Suprapubic skin (tissue), 4 donors: ENCODE measurements around the gene GABRR3. TPM values are rescaled to one million over a fixed set of nuclear protein-coding genes. Genes with fewer than 3 reads are reported as not detected.

ENCODE experiments used
- DNase-seq, 2 donors: peaks; one replicate each; pipeline ENCODE4 v3.0.0-alpha.2; 2019; ENCODE audit warnings: low spot score in 2 of 2
- H3K27ac ChIP-seq: fragments of 200-600 bp; sonication (generic); one replicate; pipeline ENCODE4 v1.5.1; 2019
- H3K27me3 ChIP-seq: fragments of 200-600 bp; sonication (generic); one replicate; pipeline ENCODE4 v1.5.1; 2019
- H3K36me3 ChIP-seq: fragments of 200-600 bp; sonication (generic); one replicate; pipeline ENCODE4 v1.5.1; 2019
- H3K4me1 ChIP-seq: fragments of 200-600 bp; sonication (generic); one replicate; pipeline ENCODE4 v1.5.1; 2019
- H3K4me3 ChIP-seq: fragments of 200-600 bp; sonication (generic); one replicate; pipeline ENCODE4 v1.5.1; 2019; ENCODE audit warnings: mild to moderate bottlenecking
- H3K9me3 ChIP-seq: fragments of 200-600 bp; sonication (generic); one replicate; pipeline ENCODE4 v1.5.1; 2019
- EP300 ChIP-seq: sonication (generic); formaldehyde crosslinking; IDR thresholded peaks from one replicate; pipeline ENCODE4 v1.6.1; 2017; ENCODE audit warnings: antibody characterized with exemption
- POLR2A ChIP-seq, 2 donors: fragments of 450-650 bp; IDR thresholded peaks; one replicate each; pipeline ENCODE4 v1.6.1; 2017; ENCODE audit warnings: antibody characterized with exemption in 2 of 2, mild to moderate bottlenecking in 2 of 2, moderate library complexity in 2 of 2
- POLR2AphosphoS5 ChIP-seq, 3 donors: sonication (generic); formaldehyde crosslinking; IDR thresholded peaks; one replicate each; pipeline ENCODE4 v1.6.1; 2017; ENCODE audit warnings: antibody characterized with exemption in 3 of 3
- whole genome bisulfite sequencing: methylation state at CpG from one replicate; pipeline ENCODE4 v1.1.5; 2018; 5-methylcytosine and 5-hydroxymethylcytosine counted together
- total RNA-seq, 4 donors: library from RNA; depleted of rRNA; stranded (reverse); fragments of >200 nt; gene quantifications; one replicate each; pipeline ENCODE4 v1.1.0, GENCODE V29; 2016
- TF ChIP-seq, protein P1 (sequence below), 2 donors: fragments of 200-600 bp in 1 of 2; fragments of 450-650 bp in 1 of 2; sonication (generic) in 1 of 2; IDR thresholded peaks; one replicate each; pipeline ENCODE4 v1.5.1; 2016 to 2019; ENCODE audit warnings: antibody characterized with exemption in 2 of 2, mild to moderate bottlenecking in 1 of 2, moderate library complexity in 1 of 2

GABRR3 gene
- total RNA-seq, 4 donors from 2014 or later: not detected

DNA sequence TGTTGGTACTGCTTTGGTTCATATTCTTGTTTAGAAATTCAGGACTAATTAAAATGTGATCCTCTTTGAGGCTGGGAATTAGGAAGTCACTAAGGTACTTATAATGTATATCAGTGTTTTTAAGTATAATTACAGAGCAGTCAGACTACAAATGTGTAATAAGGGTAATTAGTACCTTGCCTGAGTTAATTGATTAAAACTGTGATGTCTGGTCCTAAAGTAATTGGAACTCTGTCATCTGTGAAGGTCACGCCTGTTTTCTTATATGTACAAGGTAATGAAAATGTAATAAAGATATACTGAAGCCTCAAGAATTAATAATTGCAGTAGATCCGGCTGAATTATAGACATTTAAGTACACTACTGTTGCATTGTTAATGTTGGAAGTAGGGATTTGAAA is 95.7 kb downstream of the GABRR3 start:
- H3K27me3 ChIP-seq: no peaks in the 10 kb centered on the region
- H3K9me3 ChIP-seq: no peaks in the 10 kb centered on the region
- DNase-seq: no peak
- H3K36me3 ChIP-seq: peaks cover 65% of the 10 kb centered on the region
- H3K4me1 ChIP-seq: no peaks in the 10 kb centered on the region
- H3K27ac ChIP-seq: no peak overlapping the region
- WGBS: 93% methylated on average over 2 of the region's 2 CpGs
- no peak for TF ChIP-seq EP300
- TF ChIP-seq POLR2AphosphoS5 (IDR thresholded peaks at IDR 0.05): no peak
- TF ChIP-seq POLR2A (IDR thresholded peaks at IDR 0.05): no peak
- TF ChIP-seq, protein P1, sequence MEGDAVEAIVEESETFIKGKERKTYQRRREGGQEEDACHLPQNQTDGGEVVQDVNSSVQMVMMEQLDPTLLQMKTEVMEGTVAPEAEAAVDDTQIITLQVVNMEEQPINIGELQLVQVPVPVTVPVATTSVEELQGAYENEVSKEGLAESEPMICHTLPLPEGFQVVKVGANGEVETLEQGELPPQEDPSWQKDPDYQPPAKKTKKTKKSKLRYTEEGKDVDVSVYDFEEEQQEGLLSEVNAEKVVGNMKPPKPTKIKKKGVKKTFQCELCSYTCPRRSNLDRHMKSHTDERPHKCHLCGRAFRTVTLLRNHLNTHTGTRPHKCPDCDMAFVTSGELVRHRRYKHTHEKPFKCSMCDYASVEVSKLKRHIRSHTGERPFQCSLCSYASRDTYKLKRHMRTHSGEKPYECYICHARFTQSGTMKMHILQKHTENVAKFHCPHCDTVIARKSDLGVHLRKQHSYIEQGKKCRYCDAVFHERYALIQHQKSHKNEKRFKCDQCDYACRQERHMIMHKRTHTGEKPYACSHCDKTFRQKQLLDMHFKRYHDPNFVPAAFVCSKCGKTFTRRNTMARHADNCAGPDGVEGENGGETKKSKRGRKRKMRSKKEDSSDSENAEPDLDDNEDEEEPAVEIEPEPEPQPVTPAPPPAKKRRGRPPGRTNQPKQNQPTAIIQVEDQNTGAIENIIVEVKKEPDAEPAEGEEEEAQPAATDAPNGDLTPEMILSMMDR (IDR thresholded peaks at IDR 0.05): no peak
- no peak overlapping the region for H3K4me3 ChIP-seq

DNA sequence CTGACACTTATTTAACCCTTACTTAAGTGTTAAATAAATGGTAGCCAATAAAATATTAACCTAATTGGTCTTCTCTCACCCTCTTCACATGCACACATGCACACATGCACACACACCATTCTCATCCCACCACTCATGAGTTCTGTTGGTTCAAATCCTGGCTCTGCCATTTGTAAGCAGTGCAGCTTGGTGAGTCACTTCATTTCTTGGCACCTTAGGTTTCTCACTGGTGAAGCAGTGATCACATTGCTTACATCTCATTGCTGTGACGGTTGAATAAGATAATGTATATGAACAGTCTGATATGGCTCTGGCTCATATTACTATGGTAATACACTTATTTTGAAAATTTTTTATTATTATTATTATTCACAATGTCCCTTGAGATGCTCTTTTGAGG is 96.7 kb downstream of the GABRR3 start:
- Histone ChIP-seq H3K9me3 (no peaks in the 10 kb centered on the region), H3K4me1 (no peaks in the 10 kb centered on the region), H3K27me3 (no peaks in the 10 kb centered on the region), H3K27ac (no peak overlapping the region), H3K36me3 (peaks cover 65% of the 10 kb centered on the region), H3K4me3 (no peak overlapping the region)
- TF ChIP-seq, protein P1 (IDR thresholded peaks at IDR 0.05): no peak
- TF ChIP-seq EP300 (no peak), POLR2AphosphoS5 (IDR thresholded peaks at IDR 0.05) (no peak), POLR2A (IDR thresholded peaks at IDR 0.05) (no peak)
- no peak for DNase-seq
- WGBS: 94% methylated on average over 1 of the region's 1 CpG

DNA sequence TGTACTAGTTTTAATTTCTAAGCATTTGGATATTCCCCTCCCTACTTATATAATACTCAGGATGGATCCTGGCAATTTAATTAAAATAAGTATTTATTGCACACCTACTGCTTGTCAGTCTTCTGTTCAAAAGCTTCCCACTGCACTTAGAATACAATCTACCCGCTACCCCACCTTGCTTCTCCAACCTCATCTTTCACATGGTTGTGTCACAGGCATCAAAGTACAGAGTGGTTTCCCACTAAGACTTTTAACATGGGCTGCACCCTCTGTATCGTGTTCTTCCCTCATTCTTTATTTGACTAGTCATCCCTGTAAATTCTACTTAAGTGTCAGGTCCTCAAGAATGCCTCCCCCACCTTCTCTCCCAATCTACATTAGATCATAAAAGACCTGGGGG is 97.9 kb downstream of the GABRR3 start:
- DNase-seq: no peak
- TF ChIP-seq, protein P1 (IDR thresholded peaks at IDR 0.05): no peak
- TF ChIP-seq EP300 (no peak), POLR2A (IDR thresholded peaks at IDR 0.05) (no peak), POLR2AphosphoS5 (IDR thresholded peaks at IDR 0.05) (no peak)
- no peak overlapping the region for H3K4me3 ChIP-seq
- 90% methylated on average over 2 of the region's 2 CpGs for WGBS
- H3K27me3 ChIP-seq: no peaks in the 10 kb centered on the region
- peaks cover 3% of the 10 kb centered on the region for H3K4me1 ChIP-seq
- H3K9me3 ChIP-seq: no peaks in the 10 kb centered on the region
- H3K27ac ChIP-seq: no peak overlapping the region
- H3K36me3 ChIP-seq: peaks cover 59% of the 10 kb centered on the region

DNA sequence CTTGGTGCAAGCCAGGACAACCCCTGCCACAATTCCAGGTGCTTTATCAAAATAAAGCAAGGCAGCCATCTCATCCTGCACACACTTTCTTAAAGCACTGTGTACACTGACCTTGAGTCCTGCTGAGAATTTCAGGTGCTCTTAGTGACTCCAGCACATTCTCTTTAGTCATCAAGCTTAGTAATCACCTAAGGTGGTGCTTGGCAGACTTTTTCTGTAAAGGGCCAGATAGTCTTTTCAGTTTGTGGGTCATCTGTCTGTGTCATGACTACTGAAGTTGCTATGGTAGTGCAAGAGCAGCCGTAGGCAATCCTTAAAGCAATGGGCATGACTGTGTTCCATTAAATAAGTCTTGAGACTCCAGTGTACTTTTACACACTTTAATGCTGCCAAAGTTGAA is 99.3 kb downstream of the GABRR3 start:
- no peak for DNase-seq
- Histone ChIP-seq H3K36me3 (peaks cover 52% of the 10 kb centered on the region), H3K9me3 (no peaks in the 10 kb centered on the region)

More for the DNA sequence above, 99.3 kb downstream of the GABRR3 start:
- H3K27ac ChIP-seq: no peak overlapping the region
- no peak overlapping the region for H3K4me3 ChIP-seq
- peaks cover 4% of the 10 kb centered on the region for H3K4me1 ChIP-seq
- 90% methylated on average over 1 of the region's 1 CpG for WGBS
- no peaks in the 10 kb centered on the region for H3K27me3 ChIP-seq
- TF ChIP-seq EP300 (no peak), POLR2A (IDR thresholded peaks at IDR 0.05) (no peak), POLR2AphosphoS5 (IDR thresholded peaks at IDR 0.05) (no peak)
- TF ChIP-seq, protein P1 (IDR thresholded peaks at IDR 0.05): no peak

Other genes starting within 250 kb of the GABRR3 start
- gene CRYBG3, start 213.3 kb downstream of the GABRR3 start, total RNA-seq: 10 to 100 TPM; 28.8 to 49.6 (median 33.3) TPM
- 10 to 100 TPM; 30.1 to 44.1 (median 38.6) TPM for gene RIOX2, start 62.9 kb downstream of the GABRR3 start, total RNA-seq
- gene OR5AC2, start 51.9 kb upstream of the GABRR3 start, total RNA-seq: not detected
- not detected for gene OR5H1, start 95.4 kb upstream of the GABRR3 start, total RNA-seq
- not detected for gene OR5H14, start 112.2 kb upstream of the GABRR3 start, total RNA-seq
- not detected for gene OR5H15, start 131.4 kb upstream of the GABRR3 start, total RNA-seq
- not detected for gene OR5H6, start 228.9 kb upstream of the GABRR3 start, total RNA-seq
- gene OR5H2, start 247.2 kb upstream of the GABRR3 start, total RNA-seq: not detected